Measurements from ENCODE around the gene SLC15A3. TPM values are rescaled to one million over a fixed set of nuclear protein-coding genes. Genes with fewer than 3 reads are reported as not detected.

The SLC15A3 gene
- total RNA-seq, 1 experiment from 2014 or later: 8.7 TPM

DNA sequence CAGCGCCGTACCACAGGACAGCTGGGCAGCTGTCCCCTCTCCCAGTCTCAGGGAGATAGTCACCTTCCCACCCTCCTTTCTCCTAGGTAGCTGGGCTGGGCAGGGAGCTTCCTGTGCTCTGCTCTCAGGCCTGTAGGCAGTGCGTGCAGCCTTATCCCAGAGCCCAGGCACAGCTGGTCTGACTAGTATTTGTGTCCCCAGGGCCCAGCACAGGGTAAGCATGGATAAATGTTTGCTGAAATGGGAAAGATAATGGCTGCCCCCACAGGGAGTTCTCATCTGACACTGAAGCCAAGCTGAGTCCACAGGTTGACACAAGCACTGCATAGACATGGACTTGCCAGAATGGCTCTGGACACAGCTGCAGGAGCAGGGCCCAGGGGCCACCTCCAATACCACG, 9.8 kb downstream of the SLC15A3 start:
- no TSS peak for BruUV-seq (replicated peaks)
- in situ Hi-C loops (cut with HindIII; ENCODE audit: low pct_unique_long_range_greater_than_20kb, low sequenced_read_pairs): no loop called here
- Histone ChIP-seq H3K4me1 (ENCODE audit: control insufficient read depth, insufficient read depth, low read length) (no peaks in the 10 kb centered on the region), H3K27ac (ENCODE audit: low read length) (no peak overlapping the region), H3K9me3 (ENCODE audit: control insufficient read depth, insufficient read depth, low read depth, low read length) (no peaks in the 10 kb centered on the region), H3K36me3 (ENCODE audit: control insufficient read depth, insufficient read depth, low read length) (no peaks in the 10 kb centered on the region), H3K27me3 (ENCODE audit: control insufficient read depth, insufficient read depth, low read length) (no peaks in the 10 kb centered on the region), H3K4me3 (ENCODE audit: low read depth in 2 of 2, low read length in 2 of 2) (no peak overlapping the region)
- ChIA-PET POLR2A (no interaction called here), CTCF (interaction anchor here (0.6 to 0.7 kb wide), 2 partner anchors 11 to 35 kb away, joined by 3 read pairs; no protein-coding TSS in a partner anchor)
- no peak for DNase-seq (ENCODE audit: low read depth, low spot score)
- TF ChIP-seq SIN3A (IDR thresholded peaks at IDR 0.05; ENCODE audit: borderline replicate concordance, insufficient read depth, low read depth, low read length) (no peak), POLR2AphosphoS5 (IDR thresholded peaks at IDR 0.05; ENCODE audit: low read depth, low read length) (no peak), TCF7L2 (IDR thresholded peaks at IDR 0.05; ENCODE audit: low read depth, low read length) (no peak)
- ATAC-seq: no peak
- intact Hi-C loops (cut with micrococcal nuclease; ENCODE audit: unreplicated experiment): no loop called here

DNA sequence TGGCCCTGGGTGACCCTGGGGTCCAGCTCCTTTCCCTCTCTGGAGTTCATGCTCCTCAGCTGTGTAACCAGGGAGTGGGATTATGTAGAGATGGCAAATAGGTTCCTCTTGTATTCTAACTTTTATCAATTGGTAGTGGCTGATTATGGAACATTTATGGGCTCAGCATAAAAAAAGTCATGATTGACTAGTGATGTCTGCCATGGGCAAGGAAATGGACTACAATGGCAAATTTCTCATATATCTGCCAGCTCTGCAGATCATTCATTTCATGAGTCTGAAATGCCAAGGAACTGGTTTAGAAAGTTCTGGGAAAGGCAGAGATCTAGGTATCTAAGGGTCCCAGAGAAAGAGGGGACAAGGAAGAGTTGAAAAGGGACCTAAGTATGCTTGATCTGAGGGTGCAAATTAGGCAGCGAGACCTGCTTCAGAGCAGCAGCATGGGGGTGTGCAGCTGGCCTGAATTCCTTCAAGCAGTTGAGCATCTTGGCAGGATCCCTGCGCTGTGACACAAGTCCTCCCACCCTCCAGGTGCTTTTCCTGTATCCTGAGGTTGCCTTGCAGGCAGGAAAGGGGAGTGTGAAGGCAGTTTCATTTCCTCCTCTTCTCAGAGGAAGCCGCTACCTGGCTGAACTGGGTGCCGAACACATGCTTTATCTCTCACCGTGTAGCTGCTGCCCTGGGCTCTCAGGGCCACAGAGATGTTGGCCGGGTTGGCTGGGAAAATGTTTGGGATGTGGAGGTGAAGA, 10.4 kb downstream of the SLC15A3 start:
- DNase-seq (ENCODE audit: low read depth, low spot score) (no peak), ATAC-seq (no peak)
- Histone ChIP-seq H3K27me3 (ENCODE audit: control insufficient read depth, insufficient read depth, low read length) (no peaks in the 10 kb centered on the region), H3K4me1 (ENCODE audit: control insufficient read depth, insufficient read depth, low read length) (no peaks in the 10 kb centered on the region), H3K27ac (ENCODE audit: low read length) (no peak overlapping the region), H3K4me3 (ENCODE audit: low read depth in 2 of 2, low read length in 2 of 2) (no peak overlapping the region), H3K36me3 (ENCODE audit: control insufficient read depth, insufficient read depth, low read length) (no peaks in the 10 kb centered on the region), H3K9me3 (ENCODE audit: control insufficient read depth, insufficient read depth, low read depth, low read length) (no peaks in the 10 kb centered on the region)
- ChIA-PET CTCF (no interaction called here), POLR2A (no interaction called here)
- no peak for TF ChIP-seq TCF7L2 (IDR thresholded peaks at IDR 0.05; ENCODE audit: low read depth, low read length)
- TF ChIP-seq, protein P1, sequence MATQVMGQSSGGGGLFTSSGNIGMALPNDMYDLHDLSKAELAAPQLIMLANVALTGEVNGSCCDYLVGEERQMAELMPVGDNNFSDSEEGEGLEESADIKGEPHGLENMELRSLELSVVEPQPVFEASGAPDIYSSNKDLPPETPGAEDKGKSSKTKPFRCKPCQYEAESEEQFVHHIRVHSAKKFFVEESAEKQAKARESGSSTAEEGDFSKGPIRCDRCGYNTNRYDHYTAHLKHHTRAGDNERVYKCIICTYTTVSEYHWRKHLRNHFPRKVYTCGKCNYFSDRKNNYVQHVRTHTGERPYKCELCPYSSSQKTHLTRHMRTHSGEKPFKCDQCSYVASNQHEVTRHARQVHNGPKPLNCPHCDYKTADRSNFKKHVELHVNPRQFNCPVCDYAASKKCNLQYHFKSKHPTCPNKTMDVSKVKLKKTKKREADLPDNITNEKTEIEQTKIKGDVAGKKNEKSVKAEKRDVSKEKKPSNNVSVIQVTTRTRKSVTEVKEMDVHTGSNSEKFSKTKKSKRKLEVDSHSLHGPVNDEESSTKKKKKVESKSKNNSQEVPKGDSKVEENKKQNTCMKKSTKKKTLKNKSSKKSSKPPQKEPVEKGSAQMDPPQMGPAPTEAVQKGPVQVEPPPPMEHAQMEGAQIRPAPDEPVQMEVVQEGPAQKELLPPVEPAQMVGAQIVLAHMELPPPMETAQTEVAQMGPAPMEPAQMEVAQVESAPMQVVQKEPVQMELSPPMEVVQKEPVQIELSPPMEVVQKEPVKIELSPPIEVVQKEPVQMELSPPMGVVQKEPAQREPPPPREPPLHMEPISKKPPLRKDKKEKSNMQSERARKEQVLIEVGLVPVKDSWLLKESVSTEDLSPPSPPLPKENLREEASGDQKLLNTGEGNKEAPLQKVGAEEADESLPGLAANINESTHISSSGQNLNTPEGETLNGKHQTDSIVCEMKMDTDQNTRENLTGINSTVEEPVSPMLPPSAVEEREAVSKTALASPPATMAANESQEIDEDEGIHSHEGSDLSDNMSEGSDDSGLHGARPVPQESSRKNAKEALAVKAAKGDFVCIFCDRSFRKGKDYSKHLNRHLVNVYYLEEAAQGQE (IDR thresholded peaks at IDR 0.05; ENCODE audit: insufficient read depth in 1 of 2, low read depth in 2 of 2, low read length in 1 of 2): no peak
- TF ChIP-seq SIN3A (IDR thresholded peaks at IDR 0.05; ENCODE audit: borderline replicate concordance, insufficient read depth, low read depth, low read length): no peak
- TF ChIP-seq POLR2AphosphoS5 (IDR thresholded peaks at IDR 0.05; ENCODE audit: low read depth, low read length): no peak
- TF ChIP-seq CTCF (IDR thresholded peaks at IDR 0.05): no peak
- BruUV-seq (replicated peaks): no TSS peak
- intact Hi-C loops (cut with micrococcal nuclease; ENCODE audit: unreplicated experiment): no loop called here
- in situ Hi-C loops (cut with HindIII; ENCODE audit: low pct_unique_long_range_greater_than_20kb, low sequenced_read_pairs): no loop called here

DNA sequence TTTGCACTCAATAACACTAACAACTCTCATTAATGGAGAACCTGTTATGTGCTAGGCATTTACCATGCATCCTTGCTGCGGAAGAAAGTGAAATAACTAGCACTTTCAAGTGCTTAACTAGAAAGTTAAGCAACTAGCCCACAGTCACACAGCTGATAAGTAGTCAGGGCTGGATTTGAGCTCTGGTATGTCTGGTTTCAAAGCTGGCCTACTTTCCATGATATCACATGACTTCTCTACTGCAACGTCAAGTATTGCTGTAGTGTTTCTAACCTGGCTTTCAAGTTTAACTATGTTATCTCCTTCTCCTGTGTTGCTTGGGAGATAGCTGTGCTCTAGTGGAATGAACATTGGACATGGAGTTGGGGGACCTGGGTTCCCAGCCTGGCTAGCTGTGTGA, 12.1 kb downstream of the SLC15A3 start:
- no TSS peak for BruUV-seq (replicated peaks)
- Histone ChIP-seq H3K27me3 (ENCODE audit: control insufficient read depth, insufficient read depth, low read length) (no peaks in the 10 kb centered on the region), H3K4me1 (ENCODE audit: control insufficient read depth, insufficient read depth, low read length) (no peaks in the 10 kb centered on the region), H3K9me3 (ENCODE audit: control insufficient read depth, insufficient read depth, low read depth, low read length) (no peaks in the 10 kb centered on the region), H3K36me3 (ENCODE audit: control insufficient read depth, insufficient read depth, low read length) (no peaks in the 10 kb centered on the region), H3K27ac (ENCODE audit: low read length) (no peak overlapping the region), H3K4me3 (ENCODE audit: low read depth in 2 of 2, low read length in 2 of 2) (no peak overlapping the region)
- TF ChIP-seq POLR2AphosphoS5 (IDR thresholded peaks at IDR 0.05; ENCODE audit: low read depth, low read length) (no peak), TCF7L2 (IDR thresholded peaks at IDR 0.05; ENCODE audit: low read depth, low read length) (no peak), SIN3A (IDR thresholded peaks at IDR 0.05; ENCODE audit: borderline replicate concordance, insufficient read depth, low read depth, low read length) (no peak), CTCF (IDR thresholded peaks at IDR 0.05) (no peak)
- TF ChIP-seq, protein P1 (IDR thresholded peaks at IDR 0.05; ENCODE audit: insufficient read depth in 1 of 2, low read depth in 2 of 2, low read length in 1 of 2): no peak
- DNase-seq (ENCODE audit: low read depth, low spot score): no peak
- in situ Hi-C loops (cut with HindIII; ENCODE audit: low pct_unique_long_range_greater_than_20kb, low sequenced_read_pairs) (no loop called here), intact Hi-C loops (cut with micrococcal nuclease; ENCODE audit: unreplicated experiment) (no loop called here)
- ATAC-seq: no peak
- ChIA-PET POLR2A (no interaction called here), CTCF (no interaction called here)

Data from Panc1 (cell line).